ENCODE results near the gene UTP14C. TPM values are rescaled to one million over a fixed set of nuclear protein-coding genes. Genes with fewer than 3 reads are reported as not detected.

The UTP14C gene
- total and polyA plus RNA-seq, 2 donors (not counting 3 experiments of a cell fraction or from before 2014, with no cell fraction given): 4.1 to 10.9 TPM

GRCh38 chr13:52022356-52022755 lies 2.1 kb upstream of the UTP14C start:
- DNase-seq (ENCODE audit: low read depth, low spot score): no peak
- TF ChIP-seq CTCF (IDR thresholded peaks at IDR 0.05; ENCODE audit: extremely low read depth in 1 of 2, insufficient read depth in 1 of 2, low read depth in 1 of 2, low read length in 2 of 2): no peak
- no peak for TF ChIP-seq JUN (IDR thresholded peaks at IDR 0.05; ENCODE audit: borderline replicate concordance, insufficient read depth, insufficient read length, low read depth)
- no peak for TF ChIP-seq FOS (IDR thresholded peaks at IDR 0.05; ENCODE audit: borderline replicate concordance, insufficient read depth, low read length)
- TF ChIP-seq GATA2 (IDR thresholded peaks at IDR 0.05; ENCODE audit: insufficient read depth, insufficient read length, low read depth, low read length): no peak
- TF ChIP-seq POLR2AphosphoS5 (IDR thresholded peaks at IDR 0.05; ENCODE audit: insufficient read depth, low read depth, low read length): no peak
- TF ChIP-seq POLR2A (IDR thresholded peaks at IDR 0.05; ENCODE audit: low read depth, low read length): no peak
- TF ChIP-seq MYC (IDR thresholded peaks at IDR 0.05; ENCODE audit: low read depth, low read length): no peak
- TF ChIP-seq MAX (IDR thresholded peaks at IDR 0.05; ENCODE audit: insufficient read depth, insufficient read length): no peak
- TF ChIP-seq EZH2 (IDR thresholded peaks at IDR 0.05; ENCODE audit: borderline replicate concordance, low read depth, low read length, severe bottlenecking): no peak
- Histone ChIP-seq H3K4me3 (replicated peaks in 1 of 3; ENCODE audit: insufficient read depth in 1 of 3, low read depth in 1 of 3, low read length in 3 of 3) (no peak overlapping the region), H3K27ac (ENCODE audit: insufficient read depth, low read depth, low read length) (no peak overlapping the region), H3K36me3 (ENCODE audit: control insufficient read depth in 2 of 2, extremely low read depth in 1 of 2, insufficient read depth in 2 of 2, low read length in 2 of 2) (peaks cover 10 to 11% of the 10 kb centered on the region in 2 experiments), H3K9me1 (replicated peaks; ENCODE audit: control insufficient read depth, extremely low read depth, insufficient read depth, low read length) (no peaks in the 10 kb centered on the region), H3K79me2 (ENCODE audit: control insufficient read depth, insufficient read depth, low read length) (peaks cover 4% of the 10 kb centered on the region), H2AFZ (ENCODE audit: low read depth, low read length) (no peak overlapping the region), H3K4me1 (ENCODE audit: control insufficient read depth, extremely low read depth, insufficient read depth, low read length) (no peaks in the 10 kb centered on the region), H3K4me2 (ENCODE audit: insufficient read depth, low read length) (no peak overlapping the region), H3K27me3 (ENCODE audit: control insufficient read depth in 2 of 2, insufficient read depth in 2 of 2, low read length in 2 of 2) (no peaks in the 10 kb centered on the region), H3K9ac (replicated peaks; ENCODE audit: extremely low read depth, insufficient read depth, low read length) (no peak overlapping the region), H4K20me1 (replicated peaks; ENCODE audit: control insufficient read depth, extremely low read depth, insufficient read depth, low read length) (no peaks in the 10 kb centered on the region), H3K9me3 (replicated peaks; ENCODE audit: control insufficient read depth, insufficient read depth, low read length) (no peaks in the 10 kb centered on the region)
- CTCF ChIA-PET: no interaction called here
- no peak for FAIRE-seq
- intact Hi-C loops (cut with micrococcal nuclease): no loop called here
- dilution Hi-C loops (cut with MboI; ENCODE audit: extremely low pct_ligation_motif_present, low sequenced_read_pairs): no loop called here
- POLR2A ChIA-PET: no interaction called here
- no TSS peak for BruUV-seq (replicated peaks)

Data from endothelial cell of umbilical vein (primary cell).